GM12878 (cell line): ENCODE results near the gene ISG20L2. TPM values are rescaled to one million over a fixed set of nuclear protein-coding genes. Genes with fewer than 3 reads are reported as not detected.

Source experiments
- ATAC-seq: fragments of 200-7000 bp; cut with Tn5 transposase; 3 replicates; pipeline ENCODE4 v1.9.1; 2020; ENCODE audit warnings: mild to moderate bottlenecking, moderate library complexity
- BruUV-seq: library from RNA; stranded (reverse); fragments of 400-500 nt; replicated peaks from 2 replicates; lab custom pipeline; 2021; lab: Mats Ljungman, UMichigan
- CTCF ChIA-PET: fragments of 300-600 bp; sonication (Branson Sonifier 250); formaldehyde crosslinking; extraction: SDS; loops from one replicate; lab custom pipeline; 2021; ENCODE audit warnings: inconsistent platforms; lab: Yijun Ruan, JAX
- POLR2A ChIA-PET: fragments of 350-600 bp; formaldehyde crosslinking; extraction: SDS; loops from one replicate; lab custom pipeline; 2021; ENCODE audit warnings: inconsistent platforms; lab: Charles Lee
- RAD21 ChIA-PET: fragments of 300-600 bp; sonication (Branson Sonifier 250); formaldehyde crosslinking; loops from one replicate; lab custom pipeline; 2023; ENCODE audit warnings: antibody characterized with exemption; ENCODE audit not compliant: unreplicated experiment; lab: Charles Lee
- SMC1A ChIA-PET: fragments of 300-600 bp; sonication (Branson Sonifier 250); formaldehyde crosslinking; loops from one replicate; lab custom pipeline; 2023; ENCODE audit not compliant: unreplicated experiment, uncharacterized antibody; lab: Charles Lee
- DNase-seq: peaks from one replicate; pipeline ENCODE4 v3.0.0-alpha.2; 2011; ENCODE audit warnings: low read depth, low spot score
- FAIRE-seq: peaks from 3 replicates; lab custom pipeline; 2011; peaks lifted over from hg19 to GRCh38; lab: Jason Lieb, UNC
- H2AFZ ChIP-seq: 2 replicates; pipeline ENCODE4 v1.6.0; 2011; ENCODE audit warnings: low read depth, low read length, control low read depth; ENCODE audit not compliant: control insufficient read depth
- H3K27ac ChIP-seq: 2 replicates; pipeline ENCODE4 v1.5.1; 2011; ENCODE audit warnings: control low read depth; ENCODE audit not compliant: control insufficient read depth, insufficient read depth
- H3K27me3 ChIP-seq, 2 experiments: replicated peaks in 1 of 2; 2 replicates each; pipeline versions ENCODE4 v1.6.0 to v1.6.1; 2011; ENCODE audit warnings: low read length in 1 of 2; ENCODE audit not compliant: control insufficient read depth in 2 of 2, insufficient read depth in 2 of 2
- H3K36me3 ChIP-seq, 2 experiments: 2 replicates each; pipeline ENCODE4 v1.5.1; 2011; ENCODE audit warnings: low read length in 1 of 2; ENCODE audit not compliant: control insufficient read depth in 2 of 2, insufficient read depth in 2 of 2
- H3K4me1 ChIP-seq: 2 replicates; pipeline ENCODE4 v1.6.1; 2011; ENCODE audit warnings: mild to moderate bottlenecking, low read length, moderate library complexity, mixed read lengths; ENCODE audit not compliant: control insufficient read depth, insufficient read depth
- H3K4me2 ChIP-seq: 2 replicates; pipeline ENCODE4 v1.6.0; 2011; ENCODE audit warnings: control low read depth; ENCODE audit not compliant: control insufficient read depth, insufficient read depth
- H3K4me3 ChIP-seq: fragments of 200-600 bp; sonication (generic); 2 replicates; pipeline ENCODE4 v1.5.1; 2016
- H3K79me2 ChIP-seq: 2 replicates; pipeline ENCODE4 v1.6.0; 2011; ENCODE audit warnings: low read length; ENCODE audit not compliant: control insufficient read depth, insufficient read depth
- H3K9ac ChIP-seq: 2 replicates; pipeline ENCODE4 v1.8.0; 2011; ENCODE audit warnings: low read length, control low read depth, mixed read lengths; ENCODE audit not compliant: control insufficient read depth, insufficient read depth
- H3K9me3 ChIP-seq: replicated peaks from 3 replicates; pipeline ENCODE4 v1.5.1; 2011; ENCODE audit warnings: mild to moderate bottlenecking, low read length; ENCODE audit not compliant: control insufficient read depth, insufficient read depth
- H4K20me1 ChIP-seq: 2 replicates; pipeline ENCODE4 v1.6.0; 2011; ENCODE audit not compliant: control insufficient read depth, insufficient read depth
- ASH2L ChIP-seq: fragments of 300-600, 200-600 bp; sonication (generic); IDR thresholded peaks from 2 replicates; pipeline ENCODE4 v1.6.1; 2017; ENCODE audit warnings: low read depth, mild to moderate bottlenecking, borderline replicate concordance
- BHLHE40 ChIP-seq, 2 experiments: fragments of 450-650 bp in 1 of 2; IDR thresholded peaks; 2 replicates each; pipeline ENCODE4 v1.6.1; 2011 to 2017; ENCODE audit warnings: low read depth in 2 of 2, borderline replicate concordance in 1 of 2, improper control_type of control experiment in 1 of 2, low read length in 1 of 2, mild to moderate bottlenecking in 1 of 2
- CREM ChIP-seq: IDR thresholded peaks from 2 replicates; pipeline ENCODE4 v1.6.1; 2014; ENCODE audit warnings: antibody characterized with exemption, low read depth
- IKZF1 ChIP-seq: fragments of 450-650 bp; conservative IDR thresholded peaks from 2 replicates; pipeline ENCODE4 v1.6.1; 2017; ENCODE audit warnings: antibody characterized with exemption, mild to moderate bottlenecking
- MEF2B ChIP-seq: fragments of 450-650 bp; IDR thresholded peaks from 2 replicates; pipeline ENCODE4 v1.6.1; 2018; ENCODE audit warnings: mild to moderate bottlenecking, moderate library complexity; ENCODE audit not compliant: partially characterized antibody, poor library complexity, severe bottlenecking
- MXI1 ChIP-seq: fragments of 150-350 bp; IDR thresholded peaks from 2 replicates; pipeline ENCODE4 v1.6.1; 2011; ENCODE audit warnings: low read depth, mild to moderate bottlenecking, inconsistent platforms, low read length, improper control_type of control experiment
- NR2C1 ChIP-seq: fragments of 450-650 bp; IDR thresholded peaks from 2 replicates; pipeline ENCODE4 v1.6.1; 2017; ENCODE audit warnings: antibody characterized with exemption, mild to moderate bottlenecking, moderate library complexity
- POLR2AphosphoS5 ChIP-seq: IDR thresholded peaks from 2 replicates; pipeline ENCODE4 v1.6.1; 2011; ENCODE audit warnings: mild to moderate bottlenecking, low read length, inconsistent platforms
- POU2F2 ChIP-seq: IDR thresholded peaks from 3 replicates; pipeline ENCODE4 v1.6.1; 2011; ENCODE audit warnings: low read depth, mild to moderate bottlenecking, low read length, borderline replicate concordance
- RUNX3 ChIP-seq: IDR thresholded peaks from 2 replicates; pipeline ENCODE4 v1.6.1; 2012; ENCODE audit warnings: low read length, inconsistent platforms
- SRF ChIP-seq, 2 experiments: IDR thresholded peaks; 2 replicates each; pipeline ENCODE4 v1.6.1; 2011; ENCODE audit warnings: low read depth in 2 of 2, low read length in 2 of 2, mild to moderate bottlenecking in 1 of 2, moderate library complexity in 1 of 2
- WRNIP1 ChIP-seq: IDR thresholded peaks from 2 replicates; pipeline ENCODE4 v1.6.1; 2011; ENCODE audit warnings: low read depth, low read length, improper control_type of control experiment, borderline replicate concordance
- WGBS: methylation state at CpG from one replicate; pipeline ENCODE4 v1.1.6; 2016; ENCODE audit warnings: low lambda C conversion rate; ENCODE audit not compliant: insufficient replicate concordance, insufficient coverage; ENCODE audit errors: missing lambda C conversion rate; 5-methylcytosine and 5-hydroxymethylcytosine counted together
- in situ Hi-C: fragments of 300-500 bp; cut with MboI; formaldehyde crosslinking; loops from 9 replicates; pipeline ENCODE4 v1.14.3; 2018; ENCODE audit warnings: mixed read lengths
- intact Hi-C: fragments of 100-400 bp; cut with micrococcal nuclease; formaldehyde crosslinking; loops from one replicate; pipeline ENCODE4 v1.14.2; 2022; ENCODE audit not compliant: unreplicated experiment
- polyA plus RNA-seq, 11 experiments: library from polyadenylated mRNA; depleted of rRNA in 4 of 11; unstranded in 6 of 11; stranded (reverse) in 5 of 11; fragments of >200 nt; fragmentation: Nextera tagmentation in 4 of 11; fragmentation: Illumina TruSeq in 1 of 11; extraction: Ambion mirVana in 4 of 11; extraction: Trizol in 1 of 11; gene quantifications; 1 replicate in 1 of 11; 2 replicates in 10 of 11; pipeline versions ENCODE4 v1.2.1 to v1.2.3, GENCODE V29; 2011 to 2016; ENCODE audit warnings: inconsistent platforms in 2 of 11, missing spikeins in 2 of 11, low read depth in 1 of 11
- total RNA-seq, 4 experiments: library from RNA; depleted of rRNA in 3 of 4; stranded (reverse); fragments of >200 nt in 3 of 4; fragmentation: Illumina TruSeq in 1 of 4; extraction: Trizol in 1 of 4; gene quantifications; 2 replicates each; pipeline versions ENCODE4 v1.2.1 to v1.2.3, GENCODE V29; 2013 to 2021
- TF ChIP-seq, protein P1 (sequence below): fragments of 450-650 bp; IDR thresholded peaks from 2 replicates; pipeline ENCODE4 v1.6.1; 2018; ENCODE audit warnings: borderline replicate concordance, mild to moderate bottlenecking; ENCODE audit not compliant: partially characterized antibody
- TF ChIP-seq, protein P2 (sequence below): IDR thresholded peaks from 2 replicates; pipeline ENCODE4 v1.6.1; 2011; ENCODE audit warnings: borderline replicate concordance, low read depth, mild to moderate bottlenecking, moderate library complexity, mixed read lengths, low read length; ENCODE audit not compliant: insufficient read depth; ENCODE audit errors: extremely low read length
- TF ChIP-seq, protein P3 (sequence below): fragments of 450-650 bp; formaldehyde crosslinking; IDR thresholded peaks from 2 replicates; pipeline ENCODE4 v1.5.0; 2022; ENCODE audit warnings: mild to moderate bottlenecking, missing genetic modification characterization

Gene ISG20L2
- total and polyA plus RNA-seq, 10 of the 15 experiments (the other 5 are each of a cell fraction or from before 2014, with no cell fraction given): 16.4 to 111 (median 48.0) TPM

DNA sequence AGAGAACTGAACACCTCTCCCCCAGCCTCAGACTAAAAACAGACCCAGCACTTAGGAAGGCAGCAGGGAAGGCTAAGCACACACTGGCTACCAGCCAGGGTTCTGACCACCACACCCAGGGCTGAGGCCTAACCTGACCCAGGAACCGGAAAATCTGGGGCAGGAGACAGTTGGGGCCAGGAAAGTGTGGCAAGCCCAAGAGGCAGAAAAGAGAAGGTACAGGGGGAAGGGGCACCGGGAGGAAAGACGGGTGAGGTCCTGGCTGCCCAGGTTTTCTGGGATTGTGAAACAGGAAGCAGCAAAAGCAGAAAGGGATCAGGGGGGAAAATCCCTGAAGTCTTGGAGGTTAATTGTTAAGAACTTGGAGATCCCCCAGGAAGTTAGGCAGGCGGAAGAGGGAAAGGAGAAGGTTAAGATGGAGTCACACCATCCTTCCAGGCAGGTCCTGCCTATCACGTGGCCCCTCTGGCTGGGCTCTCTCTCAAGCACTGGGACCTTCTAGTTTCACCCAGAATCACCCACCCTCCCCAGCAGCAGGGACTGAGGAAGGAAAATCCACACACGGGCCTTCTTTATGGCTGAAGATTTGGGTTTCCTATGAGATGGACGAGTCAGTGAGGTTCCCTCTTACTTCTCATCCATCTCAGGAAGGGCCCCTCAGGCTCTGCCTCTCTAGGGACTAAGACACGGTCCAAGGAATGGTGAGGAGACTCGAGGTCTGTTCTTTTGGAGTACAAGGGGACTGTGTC is 20.3 kb upstream of the ISG20L2 start:
- ChIA-PET POLR2A (no interaction called here), RAD21 (interaction anchor here (2.2 to 4.1 kb wide), 2 partner anchors 22 kb away, joined by 12 to 34 read pairs; partner anchors contain the start of genes ISG20L2 and METTL25B), SMC1A (interaction anchor here (1.6 to 4.5 kb wide), 3 partner anchors 19 to 23 kb away, joined by 13 to 43 read pairs (median 20); partner anchors contain the start of genes ISG20L2, METTL25B and PRCC), CTCF (interaction anchor here (0.6 to 4.5 kb wide), 4 partner anchors 18 to 597 kb away, joined by 3 to 56 read pairs (median 10); partner anchors contain the start of genes METTL25B and PRCC)
- Histone ChIP-seq H3K4me2 (peak overlapping the region; percentile 99), H3K79me2 (peaks cover 83% of the 10 kb centered on the region), H3K4me3 (peak overlapping the region; percentile 99), H3K9ac (peak overlapping the region; percentile 98), H3K4me1 (peaks cover 22% of the 10 kb centered on the region), H3K36me3 (peaks cover 13% of the 10 kb centered on the region in 2 experiments; a peak in 3 of 4 replicates), H2AFZ (peak overlapping the region; percentile 15; the same call in 1 of the 2 replicates), H3K9me3 (no peaks in the 10 kb centered on the region), H3K27ac (peak overlapping the region; percentile 99), H4K20me1 (no peaks in the 10 kb centered on the region), H3K27me3 (no peaks in the 10 kb centered on the region)
- intact Hi-C loops (loop anchor here (1.0 to 10.0 kb wide), 2 partner anchors 8 to 244 kb away; partner anchors contain the start of genes MEF2D and MRPL24), in situ Hi-C loops (no loop called here)
- ATAC-seq (peak; percentile 24), DNase-seq (no peak), FAIRE-seq (peak; percentile 61)
- WGBS: under 1% methylated on average over 9 of the region's 9 CpGs
- BruUV-seq: TSS peak; percentile 39
- TF ChIP-seq MXI1 (0 out of 2 replicates have a peak, but pooled peaks have one; percentile 20), BHLHE40 (IDR thresholded peaks at IDR 0.05; ENCODE audit: borderline replicate concordance in 1 of 2, low read depth in 2 of 2, low read length in 1 of 2) (peak in 1 of 2 experiments; percentile 23; a peak in 1 of 4 replicates), CREM (0 out of 2 replicates have a peak, but pooled peaks have one; percentile 8), MEF2B (no peak), RUNX3 (no peak), POU2F2 (no peak), WRNIP1 (peak; percentile 1; the same call in 1 of the 2 replicates), ASH2L (no peak), POLR2AphosphoS5 (peak; percentile 73), IKZF1 (peak; percentile 88), SRF (IDR thresholded peaks at IDR 0.05; ENCODE audit: low read depth in 2 of 2, low read length in 2 of 2) (0 out of 4 replicates have a peak, but pooled peaks of 1 of the 2 experiments have one; percentile 29), NR2C1 (peak; percentile 88)
- TF ChIP-seq, protein P1, sequence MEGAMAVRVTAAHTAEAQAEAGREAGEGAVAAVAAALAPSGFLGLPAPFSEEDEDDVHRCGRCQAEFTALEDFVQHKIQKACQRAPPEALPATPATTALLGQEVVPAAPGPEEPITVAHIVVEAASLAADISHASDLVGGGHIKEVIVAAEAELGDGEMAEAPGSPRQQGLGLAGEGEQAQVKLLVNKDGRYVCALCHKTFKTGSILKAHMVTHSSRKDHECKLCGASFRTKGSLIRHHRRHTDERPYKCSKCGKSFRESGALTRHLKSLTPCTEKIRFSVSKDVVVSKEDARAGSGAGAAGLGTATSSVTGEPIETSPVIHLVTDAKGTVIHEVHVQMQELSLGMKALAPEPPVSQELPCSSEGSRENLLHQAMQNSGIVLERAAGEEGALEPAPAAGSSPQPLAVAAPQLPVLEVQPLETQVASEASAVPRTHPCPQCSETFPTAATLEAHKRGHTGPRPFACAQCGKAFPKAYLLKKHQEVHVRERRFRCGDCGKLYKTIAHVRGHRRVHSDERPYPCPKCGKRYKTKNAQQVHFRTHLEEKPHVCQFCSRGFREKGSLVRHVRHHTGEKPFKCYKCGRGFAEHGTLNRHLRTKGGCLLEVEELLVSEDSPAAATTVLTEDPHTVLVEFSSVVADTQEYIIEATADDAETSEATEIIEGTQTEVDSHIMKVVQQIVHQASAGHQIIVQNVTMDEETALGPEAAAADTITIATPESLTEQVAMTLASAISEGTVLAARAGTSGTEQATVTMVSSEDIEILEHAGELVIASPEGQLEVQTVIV: no peak
- TF ChIP-seq, protein P2, sequence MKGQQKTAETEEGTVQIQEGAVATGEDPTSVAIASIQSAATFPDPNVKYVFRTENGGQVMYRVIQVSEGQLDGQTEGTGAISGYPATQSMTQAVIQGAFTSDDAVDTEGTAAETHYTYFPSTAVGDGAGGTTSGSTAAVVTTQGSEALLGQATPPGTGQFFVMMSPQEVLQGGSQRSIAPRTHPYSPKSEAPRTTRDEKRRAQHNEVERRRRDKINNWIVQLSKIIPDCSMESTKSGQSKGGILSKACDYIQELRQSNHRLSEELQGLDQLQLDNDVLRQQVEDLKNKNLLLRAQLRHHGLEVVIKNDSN: peak; percentile 75
- TF ChIP-seq, protein P3, sequence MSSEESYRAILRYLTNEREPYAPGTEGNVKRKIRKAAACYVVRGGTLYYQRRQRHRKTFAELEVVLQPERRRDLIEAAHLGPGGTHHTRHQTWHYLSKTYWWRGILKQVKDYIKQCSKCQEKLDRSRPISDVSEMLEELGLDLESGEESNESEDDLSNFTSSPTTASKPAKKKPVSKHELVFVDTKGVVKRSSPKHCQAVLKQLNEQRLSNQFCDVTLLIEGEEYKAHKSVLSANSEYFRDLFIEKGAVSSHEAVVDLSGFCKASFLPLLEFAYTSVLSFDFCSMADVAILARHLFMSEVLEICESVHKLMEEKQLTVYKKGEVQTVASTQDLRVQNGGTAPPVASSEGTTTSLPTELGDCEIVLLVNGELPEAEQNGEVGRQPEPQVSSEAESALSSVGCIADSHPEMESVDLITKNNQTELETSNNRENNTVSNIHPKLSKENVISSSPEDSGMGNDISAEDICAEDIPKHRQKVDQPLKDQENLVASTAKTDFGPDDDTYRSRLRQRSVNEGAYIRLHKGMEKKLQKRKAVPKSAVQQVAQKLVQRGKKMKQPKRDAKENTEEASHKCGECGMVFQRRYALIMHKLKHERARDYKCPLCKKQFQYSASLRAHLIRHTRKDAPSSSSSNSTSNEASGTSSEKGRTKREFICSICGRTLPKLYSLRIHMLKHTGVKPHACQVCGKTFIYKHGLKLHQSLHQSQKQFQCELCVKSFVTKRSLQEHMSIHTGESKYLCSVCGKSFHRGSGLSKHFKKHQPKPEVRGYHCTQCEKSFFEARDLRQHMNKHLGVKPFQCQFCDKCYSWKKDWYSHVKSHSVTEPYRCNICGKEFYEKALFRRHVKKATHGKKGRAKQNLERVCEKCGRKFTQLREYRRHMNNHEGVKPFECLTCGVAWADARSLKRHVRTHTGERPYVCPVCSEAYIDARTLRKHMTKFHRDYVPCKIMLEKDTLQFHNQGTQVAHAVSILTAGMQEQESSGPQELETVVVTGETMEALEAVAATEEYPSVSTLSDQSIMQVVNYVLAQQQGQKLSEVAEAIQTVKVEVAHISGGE (CRISPR knock-in tag): no peak
